Activated T-cell treated with anti-CD3 and anti-CD28 coated beads for 4 hours (primary cell): ENCODE results near the gene MRI1.
"Not testable (repeated sequence)": the region's sequence is repeated elsewhere in the genome, so short reads cannot be mapped to it uniquely, and the experiment has no call there.

Experiments
- DNase-seq: peaks from one replicate; pipeline ENCODE4 v3.0.0-alpha.2; 2020

MRI1 gene

GRCh38 chr19:13764101-13764807, at the start of gene MRI1:
Gene MRI1, plus strand, starts transcription at chr19:13764522. Its CDS starts 67 bp downstream, at chr19:13764589.
- DNase-seq, result peak; percentile 45

- no peak for DNase-seq
Measured at GRCh38 chr19:13717194-13717643, 47.1 kb upstream of the MRI1 start.

- no peak for DNase-seq
Measured at GRCh38 chr19:13718733-13719132, 45.6 kb upstream of the MRI1 start.

DNA sequence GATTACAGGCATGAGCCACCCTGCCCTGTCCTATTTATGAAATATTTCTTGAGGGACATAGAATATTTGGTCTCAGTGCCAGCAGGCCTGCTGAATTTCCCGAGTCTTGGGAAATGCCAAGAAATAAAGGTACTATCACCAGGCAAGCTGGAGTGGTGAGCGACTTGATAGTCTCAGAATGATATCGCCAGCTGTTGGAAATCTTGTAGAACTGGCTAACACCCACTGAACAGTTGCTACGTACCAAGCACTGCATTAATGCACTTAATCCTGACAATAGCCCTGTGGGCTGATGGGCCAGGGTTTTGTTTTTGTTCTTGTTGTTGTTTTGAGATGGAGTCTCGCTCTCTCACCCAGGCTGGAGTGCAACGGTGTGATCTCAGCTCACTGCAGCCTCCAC, 42.2 kb upstream of the MRI1 start:
- DNase-seq, result no peak

- no peak for DNase-seq
Measured at GRCh38 chr19:13723206-13723605, 41.1 kb upstream of the MRI1 start.

- no peak for DNase-seq
Measured at GRCh38 chr19:13726323-13726722, 38.0 kb upstream of the MRI1 start.

DNA sequence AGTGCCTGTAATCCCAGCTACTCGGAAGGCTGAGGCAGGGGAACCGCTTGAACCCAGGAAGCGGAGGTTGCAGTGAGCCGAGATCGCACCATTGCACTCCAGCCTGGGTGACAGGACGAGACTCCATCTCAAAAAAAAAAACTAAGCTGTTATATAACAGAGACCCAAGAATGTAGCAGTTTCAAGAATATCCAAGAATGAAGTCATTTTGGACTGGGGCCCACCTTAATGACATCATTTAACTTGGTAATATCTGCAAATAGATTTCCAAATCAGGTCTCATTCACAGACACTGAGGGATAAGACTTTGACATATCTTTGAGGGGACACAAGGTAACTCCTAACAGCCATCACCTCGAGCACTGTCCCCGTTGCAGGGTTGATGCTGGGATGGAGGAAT, 36.5 kb upstream of the MRI1 start:
- no peak for DNase-seq

- DNase-seq, result no peak
Measured at GRCh38 chr19:13729859-13730258, 34.5 kb upstream of the MRI1 start.

GRCh38 chr19:13731147-13731964, 33.0 kb upstream of the MRI1 start:
- DNase-seq, result peak; percentile 86

DNA sequence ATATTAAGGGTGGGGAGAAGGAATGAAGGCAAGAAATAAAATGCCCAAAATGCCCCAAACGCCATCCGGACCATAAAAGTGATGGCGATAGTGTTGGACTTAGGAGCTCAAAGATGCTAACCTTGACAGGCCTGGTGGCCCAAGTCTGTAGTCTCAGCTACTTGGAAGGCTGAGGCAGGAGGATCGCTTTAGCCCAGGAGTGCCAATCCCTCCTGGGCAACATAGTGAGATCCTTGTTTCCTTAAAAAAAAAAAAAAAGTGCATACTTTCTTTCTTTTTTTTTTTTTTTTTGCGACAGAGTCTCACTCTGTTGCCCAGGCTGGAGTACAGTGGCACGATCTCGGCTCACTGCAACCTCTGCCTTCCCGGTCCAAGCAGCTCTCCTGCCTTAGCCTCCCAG, 32.0 kb upstream of the MRI1 start:
- no peak for DNase-seq

- no peak for DNase-seq
Measured at GRCh38 chr19:13734751-13735150, 29.6 kb upstream of the MRI1 start.

DNA sequence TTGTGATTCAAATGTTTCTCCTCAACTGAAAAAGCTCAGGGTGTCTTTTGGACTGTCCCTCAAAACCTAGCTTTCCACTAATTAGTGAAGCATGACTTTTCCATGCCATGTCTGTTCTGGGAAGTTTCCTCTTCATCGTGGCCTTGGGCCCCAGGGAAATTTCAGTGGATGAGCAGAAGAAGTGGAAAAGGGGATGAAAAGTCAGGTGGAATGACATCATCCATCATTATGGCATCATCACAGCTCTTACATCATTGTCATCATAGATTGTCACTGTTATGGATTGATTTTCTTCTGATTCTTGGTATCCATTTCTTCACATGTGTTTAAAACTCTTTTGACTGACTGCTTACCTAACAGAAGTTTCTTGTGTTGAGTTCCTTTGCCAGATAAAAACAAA, 26.2 kb upstream of the MRI1 start:
- no peak for DNase-seq

DNA sequence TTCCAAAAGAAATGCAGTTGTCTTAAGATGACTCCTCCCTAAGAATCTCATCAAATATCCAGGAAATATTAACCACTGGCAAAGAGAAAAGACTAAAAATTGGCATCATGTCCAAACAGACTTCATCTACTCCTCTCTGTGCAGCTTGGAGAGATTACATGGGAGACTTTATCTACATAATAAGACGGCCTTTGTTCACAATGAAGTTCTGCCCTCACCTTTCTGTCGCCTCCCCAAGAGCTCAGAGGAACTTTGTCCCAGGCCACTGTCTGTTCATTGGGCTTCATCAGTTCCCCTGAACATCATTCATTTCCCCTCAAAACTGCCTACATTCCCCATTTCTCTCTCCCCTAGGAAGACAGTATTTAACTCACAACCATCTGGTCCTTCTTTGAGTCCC, 22.4 kb upstream of the MRI1 start:
- DNase-seq, result no peak

GRCh38 chr19:13742756-13743155, 21.6 kb upstream of the MRI1 start:
- no peak for DNase-seq

DNA sequence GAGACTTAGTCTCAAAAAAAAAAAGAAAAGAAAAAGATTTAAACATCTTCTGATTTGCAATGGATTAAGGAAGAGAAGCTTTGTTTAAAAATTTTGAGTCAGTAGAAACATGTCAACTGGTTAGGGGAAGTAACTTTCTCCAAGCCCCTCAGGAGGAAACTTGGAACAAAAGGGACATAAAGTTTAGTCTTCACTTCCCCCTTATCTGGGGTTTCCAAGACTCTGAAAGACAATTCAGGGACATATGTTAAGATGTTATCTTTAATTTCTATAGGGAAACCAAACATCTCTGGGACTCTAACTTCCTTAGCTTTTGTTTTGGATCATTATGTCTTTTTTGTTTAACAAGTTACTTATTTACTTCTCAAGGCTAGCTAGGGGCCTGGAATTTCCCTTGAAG, 20.1 kb upstream of the MRI1 start:
- DNase-seq, result no peak

GRCh38 chr19:13747098-13747453, 17.2 kb upstream of the MRI1 start:
- no peak for DNase-seq

- DNase-seq, result no peak
Measured at GRCh38 chr19:13748169-13748828, 16.0 kb upstream of the MRI1 start.

DNA sequence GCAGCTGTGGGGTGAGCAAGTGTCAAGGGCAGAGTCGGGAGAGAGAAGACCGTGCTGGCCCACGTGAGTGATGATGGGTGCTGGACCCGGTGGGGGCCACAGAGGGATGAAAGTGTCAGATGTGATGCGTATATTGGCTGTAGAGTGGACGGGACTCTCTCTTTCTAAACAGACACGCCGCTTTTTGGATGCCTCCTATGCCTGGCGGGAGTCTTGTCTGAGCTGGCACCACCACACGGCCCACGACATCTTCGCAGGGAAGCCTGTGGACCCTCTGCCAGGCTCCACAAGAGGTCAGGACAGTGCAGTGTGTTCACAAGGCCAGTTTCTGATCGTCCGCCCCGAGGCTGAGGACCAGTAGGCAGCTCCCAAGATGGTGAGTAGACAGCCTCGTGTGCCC, 12.9 kb upstream of the MRI1 start:
- DNase-seq, result no peak

DNA sequence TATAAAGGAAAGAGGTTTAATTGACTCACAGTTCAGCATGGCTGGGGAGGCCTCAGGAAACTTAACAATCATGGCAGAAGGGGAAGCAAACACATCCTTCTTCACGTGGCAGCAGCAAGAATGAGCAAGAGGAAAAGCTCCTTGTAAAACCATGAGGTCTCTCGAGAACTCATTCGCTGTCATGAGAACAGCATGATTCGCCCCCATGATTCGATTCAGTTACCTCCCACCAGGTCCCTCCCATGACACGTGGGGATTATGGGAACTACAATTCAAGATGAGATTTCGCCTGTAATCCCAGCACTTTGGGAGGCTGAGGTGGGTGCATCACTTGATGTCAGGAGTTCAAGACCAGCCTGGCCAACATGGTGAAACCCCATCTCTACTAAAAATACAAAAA, 10.7 kb upstream of the MRI1 start:
- DNase-seq, result not testable (repeated sequence)

DNA sequence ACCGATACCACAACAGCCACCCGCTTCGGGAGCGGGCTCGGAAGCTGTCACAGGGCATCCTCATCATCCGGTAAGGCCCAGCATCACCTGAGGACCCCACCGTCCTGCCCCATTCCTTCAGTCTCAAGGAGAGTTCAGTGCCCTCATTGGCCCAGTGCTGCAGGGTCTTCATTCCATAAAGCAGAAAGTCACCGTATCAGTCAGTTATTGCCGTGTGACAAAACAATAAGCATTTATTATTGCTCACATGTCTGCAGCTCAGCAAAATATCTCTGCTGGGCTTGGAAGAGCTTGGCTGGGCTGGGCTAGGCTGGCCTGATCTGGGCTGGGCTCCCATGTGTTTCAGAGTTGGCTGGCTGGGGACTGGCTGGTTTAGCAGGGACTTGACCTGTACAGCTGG, 8.1 kb upstream of the MRI1 start:
- no peak for DNase-seq

DNA sequence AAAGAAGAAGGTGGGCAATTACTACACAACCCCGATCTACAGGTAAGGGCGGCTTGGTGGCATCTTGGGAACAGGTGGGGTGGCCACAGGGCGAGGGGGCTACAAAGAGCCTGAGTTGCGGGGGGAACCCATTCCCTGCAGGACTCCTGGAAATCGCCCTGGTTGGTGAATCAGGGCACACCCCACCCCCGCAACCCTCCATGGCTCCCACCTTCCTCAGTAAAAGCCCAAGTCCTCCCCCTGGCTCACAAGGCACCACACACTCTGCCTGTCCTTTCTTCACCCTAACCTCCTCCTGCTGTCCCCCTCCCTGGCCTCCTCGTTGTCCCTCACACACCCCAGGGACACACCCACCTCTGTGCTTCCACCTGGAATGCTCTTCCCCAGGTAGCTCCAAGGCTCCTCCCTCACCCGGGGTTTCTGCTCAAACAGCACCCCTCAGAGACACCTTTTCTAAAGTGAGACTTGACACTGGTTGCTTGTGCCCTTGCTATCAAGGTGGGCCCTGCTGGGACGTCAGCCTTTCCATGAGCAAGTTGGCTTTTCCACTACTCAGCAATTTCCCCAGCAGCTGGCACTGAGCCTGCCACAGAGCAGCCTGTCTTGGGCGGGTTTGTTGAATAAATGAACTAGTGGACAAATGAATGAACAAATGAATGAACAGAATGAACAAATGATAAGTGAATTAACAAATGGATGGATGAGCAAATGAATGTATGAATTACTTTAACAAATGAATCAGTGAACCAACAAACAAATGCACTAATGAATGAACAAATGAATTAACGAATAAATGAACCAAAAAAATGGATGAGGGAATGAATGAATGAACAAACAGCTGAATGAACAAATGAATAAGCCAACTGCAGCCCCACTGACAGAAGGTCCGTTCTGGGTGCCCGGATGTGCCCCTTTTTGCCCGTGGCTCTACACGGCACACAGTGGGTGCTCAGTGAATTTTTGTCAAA, 6.2 kb upstream of the MRI1 start:
- DNase-seq, result no peak

GRCh38 chr19:13758795-13759194, 5.5 kb upstream of the MRI1 start:
- no peak for DNase-seq

- DNase-seq, result no peak
Measured at GRCh38 chr19:13761423-13761822, 2.9 kb upstream of the MRI1 start.
